Anterior cingulate cortex (tissue), 58 donors: ENCODE measurements around the gene HYPK.
"Not testable (repeated sequence)": the region's sequence is repeated elsewhere in the genome, so short reads cannot be mapped to it uniquely, and the experiment has no call there.

Source experiments
- DNase-seq, 58 donors: peaks; one replicate each; lab custom pipeline; 2025; lab: John Stamatoyannopoulos, UW

HYPK gene

DNA sequence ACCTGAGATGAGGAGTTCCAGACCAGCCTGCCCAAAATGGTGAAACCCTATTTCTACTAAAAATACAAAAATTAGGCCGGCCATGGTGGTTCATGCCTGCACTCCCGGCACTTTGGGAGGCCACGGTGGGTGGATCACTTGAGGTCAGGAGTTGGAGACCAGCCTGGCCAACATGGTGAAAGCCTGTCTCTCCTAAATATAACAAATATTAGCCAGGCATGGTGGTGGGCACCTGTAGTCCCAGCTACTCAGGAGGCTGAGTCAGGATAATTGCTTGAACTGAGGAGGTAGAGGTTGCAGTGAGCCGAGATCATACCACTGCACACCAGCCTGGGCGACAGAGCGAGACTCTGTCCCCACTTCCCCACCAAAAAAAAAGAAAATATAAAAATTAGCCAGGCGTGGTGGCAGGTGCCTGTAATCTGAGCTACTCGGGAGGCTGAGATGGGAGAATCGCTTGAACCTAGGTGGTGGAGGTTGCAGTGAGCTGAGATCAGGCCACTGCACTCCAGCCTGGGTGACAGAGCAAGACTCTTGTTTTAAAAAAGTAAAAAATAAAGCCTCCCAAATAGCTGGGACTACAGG, 30.4 kb downstream of the HYPK start:
- DNase-seq = not testable (repeated sequence)

DNA sequence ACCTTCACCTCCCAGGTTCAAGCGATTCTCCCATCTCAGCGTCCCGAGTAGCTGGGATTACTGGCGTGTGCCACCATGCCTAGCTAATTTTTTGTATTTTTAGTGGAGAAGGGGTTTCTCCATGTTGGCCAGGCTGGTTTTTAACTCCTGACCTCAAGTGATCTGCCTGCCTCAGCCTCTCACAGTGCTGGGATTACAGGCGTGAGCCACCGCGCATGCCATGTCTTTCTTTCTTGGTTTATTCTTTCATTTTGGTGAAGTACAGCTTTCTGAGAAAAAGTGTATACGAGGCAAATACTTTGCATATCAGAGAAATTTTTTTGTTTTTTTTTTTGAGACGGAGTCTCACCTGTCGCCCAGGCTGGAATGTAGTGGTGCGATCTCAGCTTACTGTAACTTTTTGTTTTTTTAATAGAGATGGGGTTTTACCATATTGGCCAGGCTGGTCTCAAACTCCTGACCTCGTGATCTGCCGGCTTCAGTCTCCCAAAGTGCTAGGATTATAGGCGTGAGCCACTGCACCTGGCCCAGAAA, 31.2 kb downstream of the HYPK start:
- DNase-seq = not testable (repeated sequence)

DNA sequence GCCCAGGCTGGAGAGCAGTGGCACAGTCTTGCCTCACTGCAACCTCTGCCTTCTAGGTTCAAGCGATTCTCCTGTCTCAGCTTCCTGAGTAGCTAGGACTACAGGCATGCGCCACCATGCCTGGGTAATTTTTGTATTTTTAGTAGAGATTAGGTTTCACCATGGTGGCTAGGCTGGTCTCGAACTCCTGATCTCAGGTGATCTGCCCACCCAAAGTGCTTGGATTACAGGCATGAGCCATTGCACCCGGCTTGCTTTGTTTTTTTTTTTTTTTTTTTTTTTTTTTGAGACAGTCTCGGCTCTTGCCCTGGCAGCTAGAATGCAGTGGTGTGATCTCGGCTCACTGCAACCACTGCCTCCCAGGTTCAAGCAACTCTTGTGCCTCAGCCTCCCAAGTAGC, 32.1 kb downstream of the HYPK start:
- DNase-seq = not testable (repeated sequence)

DNA sequence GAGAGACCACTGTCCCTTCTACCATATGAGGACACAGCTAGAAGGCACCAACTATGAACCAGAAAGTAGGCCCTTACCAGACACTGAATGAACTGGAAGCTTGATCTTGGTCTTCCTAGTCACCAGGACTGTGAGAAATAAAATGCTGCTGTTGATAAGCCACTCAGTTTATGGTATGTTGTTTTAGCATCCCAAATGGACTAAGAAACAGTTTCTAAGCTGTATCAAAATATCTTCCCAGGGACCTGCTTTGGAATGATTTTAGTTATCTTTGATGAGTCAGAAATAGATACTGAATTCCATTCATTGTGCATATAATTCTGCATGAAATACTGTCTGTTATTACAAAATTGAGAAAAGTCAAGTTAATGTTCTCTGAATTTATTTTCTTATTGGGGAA, 45.0 kb downstream of the HYPK start:
- no peak for DNase-seq

DNA sequence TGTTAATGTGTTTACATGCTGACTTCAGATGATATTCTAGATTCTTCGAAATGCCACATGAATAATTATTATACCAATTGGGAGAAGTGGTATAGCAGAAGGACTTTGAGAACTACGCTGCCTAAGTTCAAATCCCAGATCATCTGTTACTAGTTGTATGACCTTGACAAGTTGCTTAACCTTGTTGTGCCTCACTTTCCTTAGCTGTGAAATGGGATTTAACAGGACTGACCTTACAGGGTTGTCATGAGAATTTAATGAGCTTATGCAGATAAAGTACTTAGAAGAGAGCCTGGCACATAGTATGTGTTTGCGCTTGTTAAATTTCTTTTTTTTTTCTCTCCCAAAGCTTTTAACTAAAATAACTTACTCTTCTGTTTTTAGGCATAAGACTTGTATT, 50.9 kb downstream of the HYPK start:
- no peak for DNase-seq

DNA sequence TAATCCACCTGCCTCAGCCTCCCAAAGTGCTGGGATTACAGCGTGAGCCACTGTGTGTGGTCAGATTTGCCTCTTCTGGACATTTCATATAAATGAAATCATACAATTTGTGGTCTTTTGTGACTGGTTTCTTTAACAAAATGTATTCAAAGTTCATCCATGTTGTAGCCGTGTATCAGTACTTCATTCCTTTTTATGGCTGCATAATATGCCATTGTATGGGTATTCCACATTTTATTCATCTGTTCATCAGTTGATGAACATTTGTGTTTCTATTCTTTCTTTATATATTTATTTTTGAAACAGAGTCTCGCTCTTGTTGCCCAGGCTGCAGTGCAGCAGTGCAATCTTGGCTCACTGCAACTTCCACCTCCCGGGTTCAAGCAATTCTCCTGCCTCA, 52.2 kb downstream of the HYPK start:
- no peak for DNase-seq
